Endothelial cell of umbilical vein (primary cell): ENCODE data around the gene PHACTR1.

ENCODE experiments used
- JUN ChIP-seq: IDR thresholded peaks from 2 replicates; pipeline ENCODE4 v1.6.1; 2011; ENCODE audit warnings: borderline replicate concordance, low read depth; ENCODE audit not compliant: insufficient read length, insufficient read depth
- POLR2A ChIP-seq: IDR thresholded peaks from 2 replicates; pipeline ENCODE4 v1.6.1; 2012; ENCODE audit warnings: low read depth, mild to moderate bottlenecking, control low read depth, low read length
- POLR2AphosphoS5 ChIP-seq: IDR thresholded peaks from 2 replicates; pipeline ENCODE4 v1.6.1; 2012; ENCODE audit warnings: low read depth, mild to moderate bottlenecking, control low read depth, low read length, moderate library complexity; ENCODE audit not compliant: insufficient read depth
- TF ChIP-seq, protein P1 (sequence below), 2 donors: IDR thresholded peaks; 1 replicate in 1 of 2; 2 replicates in 1 of 2; pipeline ENCODE4 v1.5.1; 2011; ENCODE audit warnings: low read length in 2 of 2, mild to moderate bottlenecking in 2 of 2, moderate library complexity in 2 of 2, control low read depth in 1 of 2, inconsistent platforms in 1 of 2, low read depth in 1 of 2; ENCODE audit not compliant: insufficient read depth in 1 of 2; ENCODE audit errors: extremely low read depth in 1 of 2

DNA sequence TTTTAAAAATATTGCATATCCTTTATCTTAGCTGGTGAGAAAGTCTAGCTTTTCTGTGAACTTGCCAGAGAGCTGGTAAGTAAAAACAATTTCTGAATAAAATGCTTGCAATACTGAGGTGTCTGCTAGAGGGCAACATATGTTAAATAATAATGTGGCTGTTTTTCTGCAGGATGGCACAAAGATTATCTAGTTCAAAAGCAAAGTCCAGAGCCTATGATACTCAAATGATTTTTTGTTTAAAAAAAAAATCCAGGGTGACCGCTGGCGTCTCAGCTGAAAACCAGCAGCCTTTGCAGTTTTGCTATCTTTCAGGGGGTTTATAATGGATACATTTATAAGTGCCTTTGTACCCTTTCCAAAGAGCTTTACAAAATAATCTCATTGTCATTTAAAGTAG lies 194.9 kb downstream of the PHACTR1 start:
- no peak for TF ChIP-seq POLR2AphosphoS5
- TF ChIP-seq, protein P1, sequence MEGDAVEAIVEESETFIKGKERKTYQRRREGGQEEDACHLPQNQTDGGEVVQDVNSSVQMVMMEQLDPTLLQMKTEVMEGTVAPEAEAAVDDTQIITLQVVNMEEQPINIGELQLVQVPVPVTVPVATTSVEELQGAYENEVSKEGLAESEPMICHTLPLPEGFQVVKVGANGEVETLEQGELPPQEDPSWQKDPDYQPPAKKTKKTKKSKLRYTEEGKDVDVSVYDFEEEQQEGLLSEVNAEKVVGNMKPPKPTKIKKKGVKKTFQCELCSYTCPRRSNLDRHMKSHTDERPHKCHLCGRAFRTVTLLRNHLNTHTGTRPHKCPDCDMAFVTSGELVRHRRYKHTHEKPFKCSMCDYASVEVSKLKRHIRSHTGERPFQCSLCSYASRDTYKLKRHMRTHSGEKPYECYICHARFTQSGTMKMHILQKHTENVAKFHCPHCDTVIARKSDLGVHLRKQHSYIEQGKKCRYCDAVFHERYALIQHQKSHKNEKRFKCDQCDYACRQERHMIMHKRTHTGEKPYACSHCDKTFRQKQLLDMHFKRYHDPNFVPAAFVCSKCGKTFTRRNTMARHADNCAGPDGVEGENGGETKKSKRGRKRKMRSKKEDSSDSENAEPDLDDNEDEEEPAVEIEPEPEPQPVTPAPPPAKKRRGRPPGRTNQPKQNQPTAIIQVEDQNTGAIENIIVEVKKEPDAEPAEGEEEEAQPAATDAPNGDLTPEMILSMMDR (IDR thresholded peaks at IDR 0.05; ENCODE audit: extremely low read depth in 1 of 2, insufficient read depth in 1 of 2, low read depth in 1 of 2, low read length in 2 of 2), result peak; percentile 26 to 27
- no peak for TF ChIP-seq POLR2A
- TF ChIP-seq JUN, result no peak
